ENCODE measurements around the gene LRRC27. TPM values are rescaled to one million over a fixed set of nuclear protein-coding genes. Genes with fewer than 3 reads are reported as not detected.

LRRC27 gene
- total and polyA plus RNA-seq, 2 donors (not counting 1 experiment from before 2014, with no cell fraction given), result 4.1 to 11.7 TPM

DNA sequence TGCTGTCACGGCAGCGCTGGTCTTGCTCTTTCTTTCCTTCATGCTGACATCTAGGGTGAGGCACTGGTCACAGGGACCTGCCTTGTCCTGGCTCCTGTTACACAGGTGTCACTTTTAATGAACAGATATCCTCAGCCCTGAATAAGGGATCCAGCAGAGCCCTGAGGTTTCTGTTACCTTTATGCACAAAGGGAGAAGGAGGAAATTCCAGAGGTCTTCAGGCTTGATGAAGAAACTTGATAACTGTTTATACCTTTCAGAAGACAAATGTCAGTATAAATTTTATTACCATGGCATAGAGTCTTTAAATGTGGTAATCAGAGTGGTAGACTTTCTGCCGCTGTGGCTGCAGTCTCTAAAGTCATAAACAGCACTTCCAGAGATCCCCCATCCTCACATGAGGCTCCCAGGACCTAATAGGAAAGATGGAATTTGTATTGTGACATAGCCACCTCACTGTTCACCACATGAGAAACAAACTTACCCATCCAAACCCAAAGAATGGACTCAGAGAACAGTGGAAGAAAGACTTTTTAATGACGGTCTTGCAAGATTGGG, 2.7 kb downstream of the LRRC27 start:
- Histone ChIP-seq H3K79me2 (ENCODE audit: control insufficient read depth, insufficient read depth, low read length) (peaks cover 19% of the 10 kb centered on the region), H3K9me3 (ENCODE audit: control insufficient read depth, insufficient read depth, low read depth, low read length) (no peaks in the 10 kb centered on the region), H4K20me1 (ENCODE audit: control insufficient read depth, extremely low read depth, insufficient read depth, low read length) (no peaks in the 10 kb centered on the region), H3K27ac (ENCODE audit: insufficient read depth, low read length) (no peak overlapping the region), H3K4me2 (ENCODE audit: extremely low read depth, insufficient read depth, low read length) (no peak overlapping the region), H3K4me3 (replicated peaks in 1 of 4; ENCODE audit: control extremely low read depth in 1 of 4, insufficient read depth in 1 of 4, low read depth in 3 of 4, low read length in 4 of 4) (no peak overlapping the region), H3K27me3 (ENCODE audit: control insufficient read depth, insufficient read depth, low read length) (no peaks in the 10 kb centered on the region), H3K4me1 (ENCODE audit: control insufficient read depth, extremely low read depth, insufficient read depth, low read length) (peaks cover 2% of the 10 kb centered on the region), H3K36me3 (ENCODE audit: control insufficient read depth, insufficient read depth, low read length) (peaks cover 2% of the 10 kb centered on the region), H2AFZ (ENCODE audit: low read length) (no peak overlapping the region), H3K9ac (ENCODE audit: insufficient read depth, low read length) (no peak overlapping the region)
- DNase-seq (ENCODE audit: low read depth in 2 of 2), result no peak
- TF ChIP-seq CTCF (conservative IDR thresholded peaks at IDR 0.05 in 1 of 2, IDR thresholded peaks at IDR 0.05 in 1 of 2; ENCODE audit: low read depth in 1 of 2, low read length in 2 of 2), result no peak
- TF ChIP-seq EZH2 (IDR thresholded peaks at IDR 0.05; ENCODE audit: low read length, missing control alignments), result no peak

- H3K79me2 ChIP-seq (ENCODE audit: control insufficient read depth, insufficient read depth, low read length), result peaks cover 12% of the 10 kb centered on the region
- no peak for TF ChIP-seq EZH2 (IDR thresholded peaks at IDR 0.05; ENCODE audit: low read length, missing control alignments)
- TF ChIP-seq CTCF (conservative IDR thresholded peaks at IDR 0.05 in 1 of 2, IDR thresholded peaks at IDR 0.05 in 1 of 2; ENCODE audit: low read depth in 1 of 2, low read length in 2 of 2), result no peak
- no peak overlapping the region for H3K4me2 ChIP-seq (ENCODE audit: extremely low read depth, insufficient read depth, low read length)
- no peaks in the 10 kb centered on the region for H3K9me3 ChIP-seq (ENCODE audit: control insufficient read depth, insufficient read depth, low read depth, low read length)
- peaks cover 2% of the 10 kb centered on the region for H3K4me1 ChIP-seq (ENCODE audit: control insufficient read depth, extremely low read depth, insufficient read depth, low read length)
- H2AFZ ChIP-seq (ENCODE audit: low read length), result no peak overlapping the region
- no peak overlapping the region for H3K9ac ChIP-seq (ENCODE audit: insufficient read depth, low read length)
- DNase-seq (ENCODE audit: low read depth in 2 of 2), result no peak
- no peaks in the 10 kb centered on the region for H4K20me1 ChIP-seq (ENCODE audit: control insufficient read depth, extremely low read depth, insufficient read depth, low read length)
- no peak overlapping the region for H3K27ac ChIP-seq (ENCODE audit: insufficient read depth, low read length)
- no peak overlapping the region for H3K4me3 ChIP-seq (replicated peaks in 1 of 4; ENCODE audit: control extremely low read depth in 1 of 4, insufficient read depth in 1 of 4, low read depth in 3 of 4, low read length in 4 of 4)
- no peaks in the 10 kb centered on the region for H3K27me3 ChIP-seq (ENCODE audit: control insufficient read depth, insufficient read depth, low read length)
- no peaks in the 10 kb centered on the region for H3K36me3 ChIP-seq (ENCODE audit: control insufficient read depth, insufficient read depth, low read length)
These were observed 3.4 kb downstream of the LRRC27 start for GRCh38 chr10:132335189-132336063.

GRCh38 chr10:132336064-132336746, 4.2 kb downstream of the LRRC27 start:
- peaks cover 2% of the 10 kb centered on the region for H3K4me1 ChIP-seq (ENCODE audit: control insufficient read depth, extremely low read depth, insufficient read depth, low read length)
- no peak overlapping the region for H3K27ac ChIP-seq (ENCODE audit: insufficient read depth, low read length)
- no peak for DNase-seq (ENCODE audit: low read depth in 2 of 2)
- no peaks in the 10 kb centered on the region for H3K36me3 ChIP-seq (ENCODE audit: control insufficient read depth, insufficient read depth, low read length)
- H4K20me1 ChIP-seq (ENCODE audit: control insufficient read depth, extremely low read depth, insufficient read depth, low read length), result no peaks in the 10 kb centered on the region
- TF ChIP-seq EZH2 (IDR thresholded peaks at IDR 0.05; ENCODE audit: low read length, missing control alignments) (no peak), CTCF (conservative IDR thresholded peaks at IDR 0.05 in 1 of 2, IDR thresholded peaks at IDR 0.05 in 1 of 2; ENCODE audit: low read depth in 1 of 2, low read length in 2 of 2) (no peak)
- no peak overlapping the region for H3K9ac ChIP-seq (ENCODE audit: insufficient read depth, low read length)
- H3K9me3 ChIP-seq (ENCODE audit: control insufficient read depth, insufficient read depth, low read depth, low read length), result no peaks in the 10 kb centered on the region
- H3K4me3 ChIP-seq (replicated peaks in 1 of 4; ENCODE audit: control extremely low read depth in 1 of 4, insufficient read depth in 1 of 4, low read depth in 3 of 4, low read length in 4 of 4), result no peak overlapping the region
- H3K79me2 ChIP-seq (ENCODE audit: control insufficient read depth, insufficient read depth, low read length), result peaks cover 4% of the 10 kb centered on the region
- no peaks in the 10 kb centered on the region for H3K27me3 ChIP-seq (ENCODE audit: control insufficient read depth, insufficient read depth, low read length)
- no peak overlapping the region for H2AFZ ChIP-seq (ENCODE audit: low read length)
- H3K4me2 ChIP-seq (ENCODE audit: extremely low read depth, insufficient read depth, low read length), result no peak overlapping the region
